HG03045 (cell line): ENCODE results near the gene RBM20.
"Not testable (repeated sequence)": the region's sequence is repeated elsewhere in the genome, so short reads cannot be mapped to it uniquely, and the experiment has no call there.

Source experiments
- ATAC-seq: cut with Tn5 transposase; IDR thresholded peaks from one replicate; pipeline ENCODE4 v1.9.1; 2021; ENCODE audit warnings: mild to moderate bottlenecking, moderate library complexity; ENCODE audit not compliant: unreplicated experiment

The RBM20 gene

DNA sequence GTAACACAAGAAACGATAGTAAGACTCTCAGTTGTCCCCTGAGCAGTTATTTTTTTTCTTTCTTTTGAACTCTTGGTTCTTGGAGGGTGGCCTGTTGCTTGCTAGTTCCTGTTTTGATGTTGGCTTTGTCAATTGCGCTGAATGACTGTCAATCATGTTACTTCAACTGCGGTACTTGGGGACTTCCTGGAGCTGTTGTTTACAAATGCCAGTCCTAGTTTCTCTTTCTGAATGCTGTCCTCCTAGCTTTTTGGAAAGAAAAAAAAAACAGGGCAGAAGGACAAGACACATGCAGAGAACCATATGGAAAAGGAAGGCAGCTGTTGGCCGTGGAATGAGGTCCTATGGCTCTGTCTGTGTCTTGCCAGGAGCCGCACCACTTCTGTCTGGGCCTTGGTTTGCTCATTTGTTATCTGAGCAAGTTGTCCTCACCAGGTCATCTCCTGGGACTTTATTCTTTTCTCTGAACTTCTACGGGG, 220.6 kb downstream of the RBM20 start:
- peak; percentile 55 for ATAC-seq

- ATAC-seq: no peak
Observed at GRCh38 chr10:110865186-110865808, 221.2 kb downstream of the RBM20 start.

GRCh38 chr10:110865809-110866482, 221.8 kb downstream of the RBM20 start:
- no peak for ATAC-seq

- ATAC-seq: not testable (repeated sequence)
Observed at GRCh38 chr10:110867011-110867806, 223.1 kb downstream of the RBM20 start.

GRCh38 chr10:110867807-110868465, 223.8 kb downstream of the RBM20 start:
- ATAC-seq: no peak

DNA sequence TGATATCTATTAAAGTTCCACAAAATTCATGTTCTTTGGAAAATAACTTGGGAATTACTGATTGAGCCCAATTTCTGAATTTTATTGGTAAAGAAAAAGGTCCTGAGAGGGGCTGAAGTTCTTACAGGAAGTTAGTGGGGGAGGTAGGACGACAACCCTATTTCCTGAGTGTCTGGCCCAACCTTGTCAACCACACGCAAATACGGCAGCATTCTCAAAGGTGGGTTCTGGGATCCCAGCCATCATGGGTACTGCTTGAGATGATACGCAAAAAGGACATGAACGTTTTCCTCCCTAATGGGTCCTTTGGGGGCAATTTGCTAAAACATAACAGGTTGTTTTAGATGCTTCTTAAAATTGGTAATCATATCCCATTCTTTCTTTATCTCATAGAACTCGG, 224.8 kb downstream of the RBM20 start:
- ATAC-seq: no peak

DNA sequence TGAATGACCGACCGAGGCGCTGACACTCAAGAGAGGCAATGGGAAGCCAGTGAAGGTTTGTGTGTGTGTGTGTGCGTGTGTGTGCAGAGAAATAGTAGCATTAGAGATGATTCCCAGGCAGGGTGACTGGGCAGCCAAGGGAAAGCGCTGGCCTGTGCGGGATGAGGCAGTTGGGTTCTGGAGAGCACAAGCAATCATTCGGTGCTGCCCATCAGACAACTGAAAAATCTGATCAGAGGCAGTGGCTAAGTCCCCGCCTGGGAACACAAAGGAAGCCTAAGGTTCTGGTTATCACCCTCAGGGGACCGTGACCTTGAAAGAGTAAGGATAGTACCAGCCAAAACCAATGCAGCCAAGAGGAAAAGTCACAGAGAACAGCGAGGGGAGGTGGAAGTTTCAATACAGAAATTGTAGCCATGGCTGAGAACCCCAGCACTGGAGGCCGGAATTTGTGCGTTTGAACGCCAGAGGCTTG, 226.7 kb downstream of the RBM20 start:
- ATAC-seq: no peak

GRCh38 chr10:110871298-110872084, 227.4 kb downstream of the RBM20 start, which contains the start of gene PDCD4:
TSS of gene PDCD4 (plus strand) at chr10:110871928. CDS start at chr10:110876028, 4,100 bp downstream.
- peak; percentile 81 for ATAC-seq

DNA sequence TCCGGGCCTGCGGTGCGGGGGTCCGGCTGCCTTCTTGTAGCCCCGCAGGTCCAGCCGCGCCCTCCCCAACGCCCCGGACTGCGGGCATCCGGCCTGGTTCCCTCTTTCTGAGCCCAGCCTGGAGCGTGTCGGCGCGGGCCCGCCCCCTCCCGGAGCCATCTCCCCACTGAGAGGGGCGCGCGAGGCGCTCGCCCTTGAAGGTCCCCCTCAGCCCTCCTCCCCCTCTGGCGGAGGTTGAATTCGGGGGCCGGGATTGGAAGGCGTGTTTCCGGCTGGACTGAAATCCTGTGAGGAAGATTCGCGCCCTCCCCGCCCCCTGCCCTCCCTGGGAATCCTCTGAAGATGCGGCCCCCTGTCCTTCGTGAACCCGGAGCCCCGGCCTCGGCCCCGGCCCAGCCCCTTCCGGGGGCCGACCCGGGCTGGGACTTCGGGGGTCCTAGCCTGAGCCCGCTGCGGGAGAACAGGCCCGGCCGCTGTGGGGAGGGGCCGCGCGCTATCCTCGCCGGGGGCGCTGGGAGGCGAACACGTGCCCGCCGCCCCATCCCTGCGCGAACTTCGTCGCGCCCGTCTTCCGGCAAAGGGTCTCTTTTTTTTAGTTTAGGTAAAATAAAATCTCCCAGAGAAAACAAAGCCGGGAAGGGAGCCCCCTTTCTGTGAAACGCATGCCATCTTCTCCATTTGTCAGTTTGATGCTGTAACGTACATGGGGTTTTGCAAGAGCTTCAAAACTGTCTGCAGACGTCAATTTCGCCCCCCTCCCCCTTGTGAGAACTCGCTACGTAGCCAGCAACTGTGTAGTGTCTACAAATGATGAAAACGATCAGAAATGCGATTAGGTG, 228.2 kb downstream of the RBM20 start:
- peak; percentile 50 for ATAC-seq

- no peak for ATAC-seq
Observed at GRCh38 chr10:110872984-110873923, 229.1 kb downstream of the RBM20 start.

DNA sequence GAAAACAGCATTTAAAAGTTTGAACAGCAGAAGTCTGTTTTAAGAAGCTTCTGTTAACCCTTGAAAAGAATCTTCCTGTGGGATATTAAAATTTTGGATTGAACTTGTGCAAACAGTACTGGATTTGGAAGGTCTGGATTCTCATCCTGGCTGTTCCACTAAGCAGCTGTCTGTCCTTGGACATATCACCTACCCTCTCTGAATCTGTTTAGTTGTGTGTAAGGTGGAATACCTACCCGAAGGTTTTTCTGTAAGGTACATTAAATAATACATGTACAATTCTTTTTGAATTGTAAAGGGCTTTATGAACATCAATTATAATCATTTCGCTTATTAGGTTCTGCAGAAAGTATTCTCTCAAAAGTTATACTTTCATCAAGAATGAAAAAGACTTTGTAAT, 229.8 kb downstream of the RBM20 start:
- no peak for ATAC-seq

DNA sequence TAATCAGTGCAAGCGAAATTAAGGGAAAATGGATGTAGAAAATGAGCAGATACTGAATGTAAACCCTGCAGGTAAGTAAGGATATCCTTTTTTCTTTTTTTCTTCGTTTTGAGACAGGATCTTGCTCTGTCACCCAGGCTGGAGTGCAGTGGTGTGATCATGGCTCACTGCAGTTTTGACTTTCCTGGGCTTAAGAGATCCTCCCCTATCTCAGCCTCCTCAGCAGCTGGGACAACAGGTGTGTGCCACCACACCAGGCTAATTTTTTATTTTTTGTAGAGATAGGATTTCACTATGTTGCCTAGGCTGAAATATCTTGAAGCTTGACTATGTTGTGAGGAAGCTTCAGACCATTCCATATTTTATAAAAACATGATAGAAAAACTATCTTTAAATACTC, 231.9 kb downstream of the RBM20 start:
- no peak for ATAC-seq

- no peak for ATAC-seq
Observed at GRCh38 chr10:110876788-110877187, 232.7 kb downstream of the RBM20 start.

DNA sequence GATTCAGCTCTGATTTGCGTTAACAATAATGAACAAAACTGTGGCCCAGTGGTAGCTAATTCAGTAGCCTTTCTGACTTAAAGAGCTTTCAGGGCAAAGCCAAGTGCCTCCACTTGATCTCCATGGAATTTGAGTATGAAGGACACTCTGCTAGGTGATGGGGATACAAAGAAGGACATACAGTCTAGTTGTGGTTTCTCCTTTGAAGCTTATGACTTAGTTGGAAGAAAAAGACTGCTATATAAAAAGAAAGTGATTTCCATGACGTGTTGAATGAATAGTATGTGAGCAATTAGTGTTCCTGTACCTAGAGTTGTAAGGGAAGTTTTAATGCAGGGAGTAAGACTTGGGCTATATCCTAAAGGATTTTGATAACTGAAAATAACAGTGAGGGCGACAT, 235.9 kb downstream of the RBM20 start:
- ATAC-seq: no peak

DNA sequence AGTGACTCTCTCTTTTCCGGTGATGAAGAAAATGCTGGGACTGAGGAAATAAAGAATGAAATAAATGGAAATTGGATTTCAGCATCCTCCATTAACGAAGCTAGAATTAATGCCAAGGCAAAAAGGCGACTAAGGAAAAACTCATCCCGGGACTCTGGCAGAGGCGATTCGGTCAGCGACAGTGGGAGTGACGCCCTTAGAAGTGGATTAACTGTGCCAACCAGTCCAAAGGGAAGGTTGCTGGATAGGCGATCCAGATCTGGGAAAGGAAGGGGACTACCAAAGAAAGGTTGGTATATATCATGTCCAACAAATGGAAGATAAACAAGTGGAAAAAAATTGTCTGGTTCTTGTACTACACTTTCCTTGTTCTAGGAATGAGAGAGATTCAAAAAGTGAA, 237.1 kb downstream of the RBM20 start:
- no peak for ATAC-seq

DNA sequence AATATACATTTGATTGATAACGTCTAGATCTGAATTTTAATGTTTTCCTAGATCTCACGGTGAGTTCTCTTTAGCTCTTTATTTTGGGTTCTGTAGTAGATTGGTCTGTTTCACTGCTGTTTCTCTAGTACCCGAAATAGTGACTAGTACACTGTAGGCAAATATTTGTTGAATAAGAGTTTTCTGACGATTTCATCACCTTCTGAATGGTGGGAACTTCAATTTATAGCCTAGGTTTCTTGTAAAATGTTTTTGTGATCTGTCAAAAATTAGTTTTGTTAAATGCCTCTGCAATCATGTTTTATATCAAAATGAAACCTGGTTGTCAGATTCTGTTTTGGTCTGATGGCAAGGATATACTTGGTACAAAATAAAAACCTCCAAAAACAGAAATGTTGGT, 237.8 kb downstream of the RBM20 start:
- ATAC-seq: no peak

DNA sequence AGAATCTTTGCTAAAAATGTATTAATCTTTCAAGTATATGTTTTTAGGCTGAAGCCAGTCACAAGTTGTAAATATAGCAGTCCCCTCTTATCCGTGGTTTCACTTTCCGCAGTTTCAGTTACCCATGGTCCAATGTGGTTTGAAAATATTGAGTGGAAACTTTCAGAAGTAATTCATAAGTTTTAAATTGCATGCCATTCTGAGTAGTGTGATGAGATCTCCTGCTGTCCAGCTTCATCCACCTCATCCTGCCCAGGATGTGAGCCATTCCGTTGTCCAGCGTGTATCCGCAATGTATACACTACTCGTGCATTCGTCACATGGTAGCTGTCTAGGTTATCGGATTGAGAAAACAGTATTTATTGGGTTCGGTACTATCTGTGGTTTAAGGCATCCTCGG, 239.8 kb downstream of the RBM20 start:
- no peak for ATAC-seq

- ATAC-seq: no peak
Observed at GRCh38 chr10:110885932-110886674, 242.0 kb downstream of the RBM20 start.
